ENCODE data around the gene CPLX1. TPM values are rescaled to one million over a fixed set of nuclear protein-coding genes. Genes with fewer than 3 reads are reported as not detected.

Gene CPLX1
- total RNA-seq, 2 donors from 2014 or later, result 0.85 to 1.2 TPM

DNA sequence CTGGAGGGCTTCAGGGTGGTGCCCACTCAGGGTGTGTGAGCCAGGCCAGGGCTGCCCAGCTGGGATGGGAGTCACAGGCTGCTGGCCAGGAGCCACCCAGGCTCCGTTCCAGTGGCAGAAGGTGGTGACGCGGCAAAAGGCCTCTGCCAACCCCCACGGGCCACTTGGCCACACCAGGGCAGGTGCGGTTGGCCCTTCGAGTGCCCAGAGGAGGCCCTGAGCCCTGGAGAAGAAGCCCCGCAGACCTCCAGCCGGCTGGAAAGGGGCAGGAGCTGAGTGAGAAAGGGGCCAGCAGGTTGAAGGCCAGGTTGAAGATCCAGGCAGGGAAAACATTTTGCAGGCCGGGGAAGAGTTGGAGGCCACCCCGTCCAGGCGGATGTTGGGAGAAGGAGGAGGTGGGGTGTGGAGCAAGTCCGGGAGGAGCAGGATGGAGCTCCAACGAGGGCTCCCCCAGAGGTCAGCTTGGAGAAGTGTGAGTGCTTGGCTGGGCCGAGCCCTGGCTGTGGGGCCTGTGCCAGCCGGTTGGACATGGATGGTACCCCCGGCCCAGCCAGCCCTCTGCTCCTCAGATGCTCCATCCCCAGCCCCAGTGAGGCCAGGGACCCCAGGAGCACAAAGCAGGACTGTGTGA lies 2.8 kb upstream of the CPLX1 start:
- Histone ChIP-seq H3K4me3 (no peak overlapping the region), H3K27ac (no peak overlapping the region), H3K9me3 (no peaks in the 10 kb centered on the region), H3K36me3 (no peaks in the 10 kb centered on the region), H3K27me3 (replicated peaks; ENCODE audit: insufficient read depth) (no peaks in the 10 kb centered on the region), H3K4me1 (ENCODE audit: control insufficient read depth in 1 of 2, low read depth in 2 of 2) (peaks cover 10 to 15% of the 10 kb centered on the region in 2 donors)
- DNase-seq (ENCODE audit: low spot score), result no peak
- ATAC-seq (ENCODE audit: insufficient number of reproducible peaks, low FRiP score, low read depth), result no peak
- no peak for TF ChIP-seq CTCF (IDR thresholded peaks at IDR 0.05)

GRCh38 chr4:827209-828081 lies 1.5 kb upstream of the CPLX1 start:
- no peak for TF ChIP-seq CTCF (IDR thresholded peaks at IDR 0.05)
- DNase-seq (ENCODE audit: low spot score), result no peak
- Histone ChIP-seq H3K4me3 (no peak overlapping the region), H3K27me3 (replicated peaks; ENCODE audit: insufficient read depth) (no peaks in the 10 kb centered on the region), H3K27ac (no peak overlapping the region), H3K4me1 (ENCODE audit: control insufficient read depth in 1 of 2, low read depth in 2 of 2) (peaks cover 10 to 15% of the 10 kb centered on the region in 2 donors), H3K9me3 (no peaks in the 10 kb centered on the region), H3K36me3 (no peaks in the 10 kb centered on the region)
- ATAC-seq (ENCODE audit: insufficient number of reproducible peaks, low FRiP score, low read depth), result no peak

DNA sequence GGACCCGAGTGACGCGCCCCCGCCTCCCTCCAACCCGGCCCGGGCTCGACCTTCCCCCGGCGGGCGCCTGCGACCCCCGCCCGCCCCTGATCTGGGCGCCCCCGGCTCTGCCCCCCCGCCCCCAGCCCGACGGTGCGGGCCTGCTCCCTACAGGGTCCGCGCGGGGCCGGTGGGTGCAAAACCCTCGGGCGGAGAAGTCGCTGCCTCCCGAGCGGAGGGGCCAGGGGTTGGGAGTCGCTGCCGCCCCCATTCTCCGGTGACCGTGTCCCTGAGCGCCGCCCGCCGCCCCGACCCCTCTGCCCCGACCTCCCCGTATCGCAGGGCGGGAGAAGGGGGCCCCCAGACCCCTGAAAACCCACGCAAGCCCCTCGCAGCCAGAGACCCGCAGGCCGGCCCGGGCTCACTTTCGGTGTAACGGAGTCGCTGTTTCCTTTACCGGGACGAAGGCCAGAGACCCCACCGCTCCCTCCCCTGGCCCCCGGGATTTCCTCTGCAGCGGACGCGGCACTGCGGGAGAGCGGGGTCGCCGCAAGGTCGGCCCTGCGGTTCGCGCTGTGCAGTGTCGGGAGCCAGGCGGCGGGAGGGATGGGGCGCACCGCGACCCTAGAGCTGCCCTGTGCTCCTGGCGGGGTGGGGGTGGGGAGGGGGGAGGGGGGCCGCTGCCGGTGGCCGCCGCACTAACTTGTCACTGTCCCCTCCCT lies 729 bp upstream of the CPLX1 start:
- ATAC-seq (ENCODE audit: insufficient number of reproducible peaks, low FRiP score, low read depth) (no peak), DNase-seq (ENCODE audit: low spot score) (no peak)
- Histone ChIP-seq H3K4me1 (ENCODE audit: control insufficient read depth in 1 of 2, low read depth in 2 of 2) (peaks cover 10 to 15% of the 10 kb centered on the region in 2 donors), H3K9me3 (no peaks in the 10 kb centered on the region), H3K27ac (no peak overlapping the region), H3K27me3 (replicated peaks; ENCODE audit: insufficient read depth) (no peaks in the 10 kb centered on the region), H3K4me3 (peak overlapping the region; percentile 11), H3K36me3 (no peaks in the 10 kb centered on the region)
- no peak for TF ChIP-seq CTCF (IDR thresholded peaks at IDR 0.05)

- Histone ChIP-seq H3K36me3 (no peaks in the 10 kb centered on the region), H3K9me3 (no peaks in the 10 kb centered on the region), H3K27me3 (replicated peaks; ENCODE audit: insufficient read depth) (no peaks in the 10 kb centered on the region), H3K4me3 (peak overlapping the region; percentile 57), H3K27ac (peak overlapping the region in 1 of 2 donors; percentile 53), H3K4me1 (ENCODE audit: control insufficient read depth in 1 of 2, low read depth in 2 of 2) (peaks cover 10 to 15% of the 10 kb centered on the region in 2 donors)
- no peak for ATAC-seq (ENCODE audit: insufficient number of reproducible peaks, low FRiP score, low read depth)
- TF ChIP-seq CTCF (IDR thresholded peaks at IDR 0.05), result no peak
- no peak for DNase-seq (ENCODE audit: low spot score)
These were observed 612 bp downstream of the CPLX1 start for GRCh38 chr4:825063-825970.
